ENCODE results near the gene MYO1E.

MYO1E gene

GRCh38 chr15:59240036-59240435, 132.6 kb downstream of the MYO1E start:
- no peaks in the 10 kb centered on the region for H3K4me1 ChIP-seq (ENCODE audit: control insufficient read depth, insufficient read depth, low read length, poor library complexity, severe bottlenecking)
- H3K27me3 ChIP-seq (replicated peaks; ENCODE audit: control insufficient read depth, insufficient read depth, low read length, poor library complexity, severe bottlenecking) = no peaks in the 10 kb centered on the region
- no peak overlapping the region for H3K27ac ChIP-seq (ENCODE audit: insufficient read depth, low read length, poor library complexity, severe bottlenecking)
- H3K4me3 ChIP-seq (ENCODE audit: insufficient read depth, low read depth, low read length, poor library complexity, severe bottlenecking) = no peak overlapping the region
- H3K9me3 ChIP-seq (ENCODE audit: control insufficient read depth, low read length) = no peaks in the 10 kb centered on the region
- DNase-seq = no peak
- no peaks in the 10 kb centered on the region for H3K36me3 ChIP-seq (ENCODE audit: control insufficient read depth, insufficient read depth, low read length)

GRCh38 chr15:59237924-59238331, 134.7 kb downstream of the MYO1E start:
- Histone ChIP-seq H3K27me3 (replicated peaks; ENCODE audit: control insufficient read depth, insufficient read depth, low read length, poor library complexity, severe bottlenecking) (no peaks in the 10 kb centered on the region), H3K36me3 (ENCODE audit: control insufficient read depth, insufficient read depth, low read length) (no peaks in the 10 kb centered on the region), H3K9me3 (ENCODE audit: control insufficient read depth, low read length) (no peaks in the 10 kb centered on the region), H3K4me3 (ENCODE audit: insufficient read depth, low read depth, low read length, poor library complexity, severe bottlenecking) (no peak overlapping the region), H3K27ac (ENCODE audit: insufficient read depth, low read length, poor library complexity, severe bottlenecking) (no peak overlapping the region), H3K4me1 (ENCODE audit: control insufficient read depth, insufficient read depth, low read length, poor library complexity, severe bottlenecking) (no peaks in the 10 kb centered on the region)
- no peak for DNase-seq

- no peaks in the 10 kb centered on the region for H3K4me1 ChIP-seq (ENCODE audit: control insufficient read depth, insufficient read depth, low read length, poor library complexity, severe bottlenecking)
- H3K27ac ChIP-seq (ENCODE audit: insufficient read depth, low read length, poor library complexity, severe bottlenecking) = no peak overlapping the region
- DNase-seq = no peak
- H3K27me3 ChIP-seq (replicated peaks; ENCODE audit: control insufficient read depth, insufficient read depth, low read length, poor library complexity, severe bottlenecking) = no peaks in the 10 kb centered on the region
- no peak overlapping the region for H3K4me3 ChIP-seq (ENCODE audit: insufficient read depth, low read depth, low read length, poor library complexity, severe bottlenecking)
- H3K9me3 ChIP-seq (ENCODE audit: control insufficient read depth, low read length) = no peaks in the 10 kb centered on the region
- H3K36me3 ChIP-seq (ENCODE audit: control insufficient read depth, insufficient read depth, low read length) = no peaks in the 10 kb centered on the region
These were observed 135.4 kb downstream of the MYO1E start for GRCh38 chr15:59237119-59237855.

- H3K4me3 ChIP-seq (ENCODE audit: insufficient read depth, low read depth, low read length, poor library complexity, severe bottlenecking) = no peak overlapping the region
- no peak overlapping the region for H3K27ac ChIP-seq (ENCODE audit: insufficient read depth, low read length, poor library complexity, severe bottlenecking)
- no peaks in the 10 kb centered on the region for H3K36me3 ChIP-seq (ENCODE audit: control insufficient read depth, insufficient read depth, low read length)
- H3K27me3 ChIP-seq (replicated peaks; ENCODE audit: control insufficient read depth, insufficient read depth, low read length, poor library complexity, severe bottlenecking) = no peaks in the 10 kb centered on the region
- no peak for DNase-seq
- no peaks in the 10 kb centered on the region for H3K4me1 ChIP-seq (ENCODE audit: control insufficient read depth, insufficient read depth, low read length, poor library complexity, severe bottlenecking)
- no peaks in the 10 kb centered on the region for H3K9me3 ChIP-seq (ENCODE audit: control insufficient read depth, low read length)
These were observed 136.3 kb downstream of the MYO1E start for GRCh38 chr15:59236394-59236793.

GRCh38 chr15:59232476-59232875, 140.2 kb downstream of the MYO1E start:
- no peaks in the 10 kb centered on the region for H3K4me1 ChIP-seq (ENCODE audit: control insufficient read depth, insufficient read depth, low read length, poor library complexity, severe bottlenecking)
- DNase-seq = no peak
- H3K9me3 ChIP-seq (ENCODE audit: control insufficient read depth, low read length) = no peaks in the 10 kb centered on the region
- no peak overlapping the region for H3K4me3 ChIP-seq (ENCODE audit: insufficient read depth, low read depth, low read length, poor library complexity, severe bottlenecking)
- no peak overlapping the region for H3K27ac ChIP-seq (ENCODE audit: insufficient read depth, low read length, poor library complexity, severe bottlenecking)
- H3K27me3 ChIP-seq (replicated peaks; ENCODE audit: control insufficient read depth, insufficient read depth, low read length, poor library complexity, severe bottlenecking) = no peaks in the 10 kb centered on the region
- H3K36me3 ChIP-seq (ENCODE audit: control insufficient read depth, insufficient read depth, low read length) = no peaks in the 10 kb centered on the region

- no peak for DNase-seq
- Histone ChIP-seq H3K9me3 (ENCODE audit: control insufficient read depth, low read length) (no peaks in the 10 kb centered on the region), H3K4me1 (ENCODE audit: control insufficient read depth, insufficient read depth, low read length, poor library complexity, severe bottlenecking) (no peaks in the 10 kb centered on the region), H3K27me3 (replicated peaks; ENCODE audit: control insufficient read depth, insufficient read depth, low read length, poor library complexity, severe bottlenecking) (no peaks in the 10 kb centered on the region), H3K4me3 (ENCODE audit: insufficient read depth, low read depth, low read length, poor library complexity, severe bottlenecking) (no peak overlapping the region), H3K27ac (ENCODE audit: insufficient read depth, low read length, poor library complexity, severe bottlenecking) (no peak overlapping the region), H3K36me3 (ENCODE audit: control insufficient read depth, insufficient read depth, low read length) (no peaks in the 10 kb centered on the region)
These were observed 142.1 kb downstream of the MYO1E start for GRCh38 chr15:59230531-59231055.

GRCh38 chr15:59229453-59229852, 143.2 kb downstream of the MYO1E start:
- no peak overlapping the region for H3K4me3 ChIP-seq (ENCODE audit: insufficient read depth, low read depth, low read length, poor library complexity, severe bottlenecking)

GRCh38 chr15:59229015-59229414, 143.7 kb downstream of the MYO1E start:
- Histone ChIP-seq H3K36me3 (ENCODE audit: control insufficient read depth, insufficient read depth, low read length) (no peaks in the 10 kb centered on the region), H3K4me1 (ENCODE audit: control insufficient read depth, insufficient read depth, low read length, poor library complexity, severe bottlenecking) (no peaks in the 10 kb centered on the region), H3K27me3 (replicated peaks; ENCODE audit: control insufficient read depth, insufficient read depth, low read length, poor library complexity, severe bottlenecking) (no peaks in the 10 kb centered on the region), H3K27ac (ENCODE audit: insufficient read depth, low read length, poor library complexity, severe bottlenecking) (no peak overlapping the region), H3K9me3 (ENCODE audit: control insufficient read depth, low read length) (no peaks in the 10 kb centered on the region), H3K4me3 (ENCODE audit: insufficient read depth, low read depth, low read length, poor library complexity, severe bottlenecking) (no peak overlapping the region)
- no peak for DNase-seq

More at GRCh38 chr15:59229453-59229852, 143.2 kb downstream of the MYO1E start:
- H3K27me3 ChIP-seq (replicated peaks; ENCODE audit: control insufficient read depth, insufficient read depth, low read length, poor library complexity, severe bottlenecking) = no peaks in the 10 kb centered on the region
- H3K9me3 ChIP-seq (ENCODE audit: control insufficient read depth, low read length) = no peaks in the 10 kb centered on the region
- H3K4me1 ChIP-seq (ENCODE audit: control insufficient read depth, insufficient read depth, low read length, poor library complexity, severe bottlenecking) = no peaks in the 10 kb centered on the region
- DNase-seq = no peak
- H3K27ac ChIP-seq (ENCODE audit: insufficient read depth, low read length, poor library complexity, severe bottlenecking) = no peak overlapping the region
- no peaks in the 10 kb centered on the region for H3K36me3 ChIP-seq (ENCODE audit: control insufficient read depth, insufficient read depth, low read length)

- no peaks in the 10 kb centered on the region for H3K9me3 ChIP-seq (ENCODE audit: control insufficient read depth, low read length)
- DNase-seq = no peak
- no peaks in the 10 kb centered on the region for H3K4me1 ChIP-seq (ENCODE audit: control insufficient read depth, insufficient read depth, low read length, poor library complexity, severe bottlenecking)
- H3K36me3 ChIP-seq (ENCODE audit: control insufficient read depth, insufficient read depth, low read length) = no peaks in the 10 kb centered on the region
- H3K27ac ChIP-seq (ENCODE audit: insufficient read depth, low read length, poor library complexity, severe bottlenecking) = no peak overlapping the region
- H3K27me3 ChIP-seq (replicated peaks; ENCODE audit: control insufficient read depth, insufficient read depth, low read length, poor library complexity, severe bottlenecking) = no peaks in the 10 kb centered on the region
- no peak overlapping the region for H3K4me3 ChIP-seq (ENCODE audit: insufficient read depth, low read depth, low read length, poor library complexity, severe bottlenecking)
These were observed 145.7 kb downstream of the MYO1E start for GRCh38 chr15:59227021-59227420.

- no peak for DNase-seq
These were observed 148.2 kb downstream of the MYO1E start for GRCh38 chr15:59224474-59224873.

More at GRCh38 chr15:59224474-59224873, 148.2 kb downstream of the MYO1E start:
- H3K27me3 ChIP-seq (replicated peaks; ENCODE audit: control insufficient read depth, insufficient read depth, low read length, poor library complexity, severe bottlenecking) = no peaks in the 10 kb centered on the region
- no peaks in the 10 kb centered on the region for H3K36me3 ChIP-seq (ENCODE audit: control insufficient read depth, insufficient read depth, low read length)
- no peak overlapping the region for H3K4me3 ChIP-seq (ENCODE audit: insufficient read depth, low read depth, low read length, poor library complexity, severe bottlenecking)
- H3K9me3 ChIP-seq (ENCODE audit: control insufficient read depth, low read length) = no peaks in the 10 kb centered on the region
- H3K27ac ChIP-seq (ENCODE audit: insufficient read depth, low read length, poor library complexity, severe bottlenecking) = no peak overlapping the region
- H3K4me1 ChIP-seq (ENCODE audit: control insufficient read depth, insufficient read depth, low read length, poor library complexity, severe bottlenecking) = no peaks in the 10 kb centered on the region

All from effector memory CD4-positive, alpha-beta T cell (primary cell).